Lung (tissue), 12 donors: ENCODE results near the gene ADIRF. TPM values are rescaled to one million over a fixed set of nuclear protein-coding genes. Genes with fewer than 3 reads are reported as not detected.
"Not testable (repeated sequence)": the region's sequence is repeated elsewhere in the genome, so short reads cannot be mapped to it uniquely, and the experiment has no call there.

Source experiments
- ATAC-seq: fragments of 200-7000 bp; cut with Tn5 transposase; one replicate; pipeline ENCODE4 v1.9.1; 2020; ENCODE audit warnings: moderate number of reproducible peaks; ENCODE audit not compliant: insufficient read depth, low FRiP score
- DNase-seq, 3 donors: peaks; one replicate each; pipeline ENCODE4 v3.0.0-alpha.2; 2013 to 2017
- H3K27ac ChIP-seq, 2 donors: one replicate each; pipeline ENCODE4 v1.5.1; 2013; ENCODE audit warnings: mild to moderate bottlenecking in 2 of 2, moderate library complexity in 2 of 2, control low read depth in 1 of 2, inconsistent platforms in 1 of 2, low read depth in 1 of 2, low read length in 1 of 2
- H3K27me3 ChIP-seq, 3 donors: one replicate each; pipeline ENCODE4 v1.5.1; 2013; ENCODE audit warnings: low read length in 2 of 3; ENCODE audit not compliant: control insufficient read depth in 3 of 3, insufficient read depth in 3 of 3
- H3K36me3 ChIP-seq, 4 donors: one replicate each; pipeline ENCODE4 v1.5.1; 2013; ENCODE audit warnings: low read length in 4 of 4, mild to moderate bottlenecking in 1 of 4, moderate library complexity in 1 of 4; ENCODE audit not compliant: control insufficient read depth in 4 of 4, insufficient read depth in 4 of 4
- H3K4me1 ChIP-seq, 5 donors: one replicate each; pipeline ENCODE4 v1.5.1; 2013; ENCODE audit warnings: low read length in 5 of 5, mild to moderate bottlenecking in 2 of 5, moderate library complexity in 1 of 5; ENCODE audit not compliant: control insufficient read depth in 5 of 5, insufficient read depth in 5 of 5
- H3K4me3 ChIP-seq: one replicate; pipeline ENCODE4 v1.5.1; 2013; ENCODE audit warnings: mild to moderate bottlenecking, control low read depth, moderate library complexity
- H3K9ac ChIP-seq, 2 donors: one replicate each; pipeline ENCODE4 v1.5.1; 2013; ENCODE audit warnings: low read length in 2 of 2, control low read depth in 1 of 2; ENCODE audit not compliant: insufficient read depth in 1 of 2
- H3K9me3 ChIP-seq, 4 donors: one replicate each; pipeline ENCODE4 v1.5.1; 2013; ENCODE audit warnings: low read length in 3 of 4, mild to moderate bottlenecking in 1 of 4, moderate library complexity in 1 of 4; ENCODE audit not compliant: control insufficient read depth in 4 of 4, insufficient read depth in 3 of 4
- WGBS, 2 donors: extraction: QIAGEN DNeasy Blood & Tissue Kit; methylation state at CpG; one replicate each; pipeline ENCODE4 v1.1.7; 2013; 5-methylcytosine and 5-hydroxymethylcytosine counted together
- polyA plus RNA-seq, 2 donors: library from polyadenylated mRNA; stranded (reverse); fragments of 200-250 nt; gene quantifications; one replicate each; pipeline ENCODE4 v1.2.1, GENCODE V29; 2013
- total RNA-seq, 2 donors: library from RNA; depleted of rRNA in 1 of 2; stranded (reverse); fragments of >200 nt in 1 of 2; gene quantifications; one replicate each; pipeline ENCODE4 v1.2.1, GENCODE V29; 2014 to 2021
- TF ChIP-seq, protein P1 (sequence below): IDR thresholded peaks from 2 replicates; pipeline ENCODE4 v1.5.1; 2012; ENCODE audit warnings: mild to moderate bottlenecking; ENCODE audit errors: control extremely low read depth, extremely low read depth
- donor health status: control.
- donor health status: control.
- donor health status: Bipolar disorder and iron deficiency.
- donor health status: healthy.
- donor health status: DM: yes; HTN: yes; CAD: no.

ADIRF gene
- total and polyA plus RNA-seq, 4 donors: 61.4 to 597 (median 320) TPM

DNA sequence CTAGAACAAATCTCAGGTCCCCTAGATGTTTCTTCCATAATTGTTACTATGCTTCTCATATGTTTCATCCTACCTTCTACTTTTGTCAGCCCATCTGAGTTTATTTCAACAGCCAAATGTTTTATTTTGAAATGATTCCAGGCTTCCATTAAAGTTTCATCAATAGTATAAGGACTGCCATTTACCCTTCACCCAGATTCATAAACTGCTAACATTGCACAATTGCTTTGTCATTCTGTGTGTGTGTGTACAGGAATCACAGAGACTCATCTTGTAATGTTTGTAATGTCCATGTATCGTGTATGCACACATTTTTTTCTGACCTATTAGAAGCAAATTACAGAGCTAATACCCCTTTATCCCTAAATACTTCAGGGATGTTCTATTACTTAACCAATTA lies 36.4 kb upstream of the ADIRF start:
- no peaks in the 10 kb centered on the region for H3K9me3 ChIP-seq
- H3K27me3 ChIP-seq: no peaks in the 10 kb centered on the region
- DNase-seq: peak in 2 of 3 donors; percentile 75 to 80
- WGBS, 2 donors: 66 to 77% methylated on average over 1 of the region's 1 CpG
- H3K27ac ChIP-seq: no peak overlapping the region
- H3K36me3 ChIP-seq: peaks cover 6 to 18% (median 12%) of the 10 kb centered on the region in 4 donors
- no peak overlapping the region for H3K9ac ChIP-seq
- H3K4me3 ChIP-seq: no peak overlapping the region
- ATAC-seq: no peak
- peaks cover 0 to 9% (median 2%) of the 10 kb centered on the region in 5 donors for H3K4me1 ChIP-seq
- TF ChIP-seq, protein P1, sequence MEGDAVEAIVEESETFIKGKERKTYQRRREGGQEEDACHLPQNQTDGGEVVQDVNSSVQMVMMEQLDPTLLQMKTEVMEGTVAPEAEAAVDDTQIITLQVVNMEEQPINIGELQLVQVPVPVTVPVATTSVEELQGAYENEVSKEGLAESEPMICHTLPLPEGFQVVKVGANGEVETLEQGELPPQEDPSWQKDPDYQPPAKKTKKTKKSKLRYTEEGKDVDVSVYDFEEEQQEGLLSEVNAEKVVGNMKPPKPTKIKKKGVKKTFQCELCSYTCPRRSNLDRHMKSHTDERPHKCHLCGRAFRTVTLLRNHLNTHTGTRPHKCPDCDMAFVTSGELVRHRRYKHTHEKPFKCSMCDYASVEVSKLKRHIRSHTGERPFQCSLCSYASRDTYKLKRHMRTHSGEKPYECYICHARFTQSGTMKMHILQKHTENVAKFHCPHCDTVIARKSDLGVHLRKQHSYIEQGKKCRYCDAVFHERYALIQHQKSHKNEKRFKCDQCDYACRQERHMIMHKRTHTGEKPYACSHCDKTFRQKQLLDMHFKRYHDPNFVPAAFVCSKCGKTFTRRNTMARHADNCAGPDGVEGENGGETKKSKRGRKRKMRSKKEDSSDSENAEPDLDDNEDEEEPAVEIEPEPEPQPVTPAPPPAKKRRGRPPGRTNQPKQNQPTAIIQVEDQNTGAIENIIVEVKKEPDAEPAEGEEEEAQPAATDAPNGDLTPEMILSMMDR: no peak

DNA sequence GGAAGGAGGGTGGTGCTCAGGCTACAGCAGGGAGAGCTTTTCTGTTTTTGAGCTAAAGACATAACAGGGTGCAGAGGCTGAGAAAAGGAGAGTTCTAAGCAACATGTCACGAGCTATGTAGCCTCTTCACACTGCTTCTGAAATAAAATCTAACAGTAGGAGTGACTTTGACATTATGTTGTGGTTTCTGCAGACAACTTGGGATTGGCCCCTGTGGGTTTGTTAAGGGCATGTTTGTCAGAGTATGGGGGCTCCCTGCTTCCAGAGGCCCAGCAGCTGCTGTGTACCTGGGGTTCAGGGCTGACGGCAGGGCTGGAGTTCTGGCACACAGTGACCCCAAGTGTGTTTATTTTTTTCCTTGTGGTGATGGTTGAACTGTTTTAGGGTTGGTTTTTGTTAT lies 35.6 kb upstream of the ADIRF start:
- Histone ChIP-seq H3K36me3 (peaks cover 6 to 18% (median 12%) of the 10 kb centered on the region in 4 donors), H3K4me1 (peaks cover 0 to 5% (median 2%) of the 10 kb centered on the region in 5 donors), H3K27me3 (no peaks in the 10 kb centered on the region), H3K27ac (no peak overlapping the region), H3K9ac (no peak overlapping the region), H3K4me3 (no peak overlapping the region), H3K9me3 (no peaks in the 10 kb centered on the region)
- no peak for ATAC-seq
- no peak for DNase-seq
- TF ChIP-seq, protein P1: no peak
- 84 to 88% methylated on average over 2 of the region's 2 CpGs for WGBS, 2 donors

DNA sequence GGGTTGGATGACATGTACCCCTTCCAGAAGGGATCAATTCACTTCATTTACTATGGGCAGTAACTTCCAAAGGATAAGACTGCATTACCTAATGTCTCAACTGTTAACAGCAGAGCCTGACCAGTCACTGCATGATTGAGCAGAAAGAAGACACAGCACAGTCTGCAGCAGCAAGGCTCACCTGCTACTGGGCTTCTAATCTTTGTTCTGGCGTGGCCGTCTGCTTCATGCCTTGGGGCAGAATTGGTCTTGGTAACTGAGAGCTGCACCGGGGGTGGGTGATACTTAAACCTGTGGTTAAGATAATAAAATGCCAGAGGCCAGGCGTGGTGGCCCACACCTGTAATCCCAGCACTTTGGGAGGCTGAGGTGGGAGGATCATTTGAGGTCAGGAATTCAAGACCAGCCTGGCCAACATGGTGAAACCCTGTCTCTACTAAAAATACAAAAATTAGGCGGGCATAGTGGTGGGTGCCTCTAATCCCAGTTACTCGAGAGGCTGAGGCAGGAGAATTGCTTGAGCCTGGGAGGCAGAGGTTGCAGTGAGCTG lies 34.0 kb upstream of the ADIRF start:
- DNase-seq, H3K9me3 ChIP-seq, H3K27me3 ChIP-seq, H3K4me3 ChIP-seq, ATAC-seq, H3K9ac ChIP-seq, H3K27ac ChIP-seq, H3K4me1 ChIP-seq: not testable (repeated sequence)
- 81 to 88% methylated on average over 6 of the region's 6 CpGs for WGBS, 2 donors
- peaks cover 4 to 18% (median 10%) of the 10 kb centered on the region in 4 donors for H3K36me3 ChIP-seq

- Histone ChIP-seq H3K9me3 (no peaks in the 10 kb centered on the region), H3K4me3 (no peak overlapping the region), H3K36me3 (peaks cover 0 to 15% (median 2%) of the 10 kb centered on the region in 4 donors), H3K4me1 (peaks cover 0 to 2% (median 2%) of the 10 kb centered on the region in 5 donors), H3K9ac (no peak overlapping the region), H3K27ac (no peak overlapping the region), H3K27me3 (no peaks in the 10 kb centered on the region)
- 83 to 92% methylated on average over 13 of the region's 13 CpGs for WGBS, 2 donors
- TF ChIP-seq, protein P1: no peak
- DNase-seq: no peak
- ATAC-seq: no peak
Observed at GRCh38 chr10:86936661-86937501, 31.4 kb upstream of the ADIRF start.
